ENCODE results near the gene UBE2QL1. TPM values are rescaled to one million over a fixed set of nuclear protein-coding genes. Genes with fewer than 3 reads are reported as not detected.

Gene UBE2QL1
- total RNA-seq, 2 experiments from 2014 or later = 0.33 to 0.45 TPM

DNA sequence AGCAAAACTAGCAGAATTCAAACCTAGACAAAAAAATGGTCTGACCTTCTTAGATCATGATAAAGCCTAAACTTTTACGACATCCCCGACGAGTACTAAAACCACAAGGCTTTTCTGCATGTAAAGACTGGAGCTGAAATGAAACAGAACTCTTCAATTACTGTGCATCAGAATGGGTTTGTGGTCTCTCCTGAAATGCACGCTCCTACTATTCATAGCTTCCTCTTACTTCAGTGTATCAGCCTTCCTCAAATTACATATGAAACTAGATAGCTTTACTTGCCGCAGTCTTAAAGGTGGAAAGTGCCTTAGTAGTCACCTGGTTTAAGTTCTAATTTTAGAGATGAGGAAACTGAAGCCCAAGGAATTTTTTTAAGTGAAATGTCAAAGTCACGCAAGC lies 45.7 kb upstream of the UBE2QL1 start:
- Mint-ChIP-seq H3K27me3 (peaks cover 30% of the 10 kb centered on the region), H3K36me3 (ENCODE audit: low read depth) (no peaks in the 10 kb centered on the region), H3K9me3 (no peaks in the 10 kb centered on the region), H3K27ac (no peak overlapping the region), H3K4me3 (no peak overlapping the region), H3K4me1 (ENCODE audit: low read depth) (no peaks in the 10 kb centered on the region)
- ChIA-PET CTCF (no interaction called here), POLR2A (interaction anchor here (0.6 kb wide), 1 partner anchor 42 kb away, joined by 3 read pairs; no protein-coding TSS in a partner anchor)
- ATAC-seq (ENCODE audit: poor library complexity) (no peak), DNase-seq (no peak)
- Histone ChIP-seq H3K27me3 (ENCODE audit: control insufficient read depth in 1 of 2, insufficient read depth in 2 of 2, low read length in 2 of 2) (peaks cover 0 to 9% of the 10 kb centered on the region in 2 experiments), H3K36me3 (ENCODE audit: insufficient read depth, low read length) (no peaks in the 10 kb centered on the region), H3K4me3 (ENCODE audit: low read length) (no peak overlapping the region), H3K4me1 (ENCODE audit: insufficient read depth, low read length) (no peaks in the 10 kb centered on the region), H3K27ac (ENCODE audit: low read depth in 1 of 2, low read length in 2 of 2) (no peak overlapping the region), H3K9me3 (ENCODE audit: control insufficient read depth in 1 of 2, insufficient read depth in 1 of 2, low read length in 2 of 2) (no peaks in the 10 kb centered on the region)
- TF ChIP-seq, protein P1, sequence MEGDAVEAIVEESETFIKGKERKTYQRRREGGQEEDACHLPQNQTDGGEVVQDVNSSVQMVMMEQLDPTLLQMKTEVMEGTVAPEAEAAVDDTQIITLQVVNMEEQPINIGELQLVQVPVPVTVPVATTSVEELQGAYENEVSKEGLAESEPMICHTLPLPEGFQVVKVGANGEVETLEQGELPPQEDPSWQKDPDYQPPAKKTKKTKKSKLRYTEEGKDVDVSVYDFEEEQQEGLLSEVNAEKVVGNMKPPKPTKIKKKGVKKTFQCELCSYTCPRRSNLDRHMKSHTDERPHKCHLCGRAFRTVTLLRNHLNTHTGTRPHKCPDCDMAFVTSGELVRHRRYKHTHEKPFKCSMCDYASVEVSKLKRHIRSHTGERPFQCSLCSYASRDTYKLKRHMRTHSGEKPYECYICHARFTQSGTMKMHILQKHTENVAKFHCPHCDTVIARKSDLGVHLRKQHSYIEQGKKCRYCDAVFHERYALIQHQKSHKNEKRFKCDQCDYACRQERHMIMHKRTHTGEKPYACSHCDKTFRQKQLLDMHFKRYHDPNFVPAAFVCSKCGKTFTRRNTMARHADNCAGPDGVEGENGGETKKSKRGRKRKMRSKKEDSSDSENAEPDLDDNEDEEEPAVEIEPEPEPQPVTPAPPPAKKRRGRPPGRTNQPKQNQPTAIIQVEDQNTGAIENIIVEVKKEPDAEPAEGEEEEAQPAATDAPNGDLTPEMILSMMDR (IDR thresholded peaks at IDR 0.05) = no peak
- intact Hi-C loops (cut with DNase I, micrococcal nuclease) = no loop called here

DNA sequence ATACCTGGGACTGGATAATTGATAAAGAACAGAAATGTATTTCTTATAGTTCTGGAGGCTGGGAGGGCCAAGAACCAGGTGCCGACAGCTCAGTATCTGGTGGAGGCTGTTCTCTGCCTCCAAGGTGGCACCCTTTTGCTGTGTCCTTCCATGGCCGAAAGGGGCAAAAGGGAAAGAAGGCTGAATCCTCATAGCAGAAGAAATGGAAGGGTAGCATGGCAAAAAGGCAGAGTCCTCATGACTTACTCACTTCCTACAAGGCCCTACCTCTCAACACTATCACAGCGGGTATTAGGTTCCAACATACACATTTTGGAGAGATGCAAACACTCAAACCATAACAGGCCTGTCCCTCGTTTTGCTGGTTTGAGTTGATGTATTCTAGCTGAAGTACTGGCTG lies 45.2 kb upstream of the UBE2QL1 start:
- CTCF ChIA-PET = no interaction called here

DNA sequence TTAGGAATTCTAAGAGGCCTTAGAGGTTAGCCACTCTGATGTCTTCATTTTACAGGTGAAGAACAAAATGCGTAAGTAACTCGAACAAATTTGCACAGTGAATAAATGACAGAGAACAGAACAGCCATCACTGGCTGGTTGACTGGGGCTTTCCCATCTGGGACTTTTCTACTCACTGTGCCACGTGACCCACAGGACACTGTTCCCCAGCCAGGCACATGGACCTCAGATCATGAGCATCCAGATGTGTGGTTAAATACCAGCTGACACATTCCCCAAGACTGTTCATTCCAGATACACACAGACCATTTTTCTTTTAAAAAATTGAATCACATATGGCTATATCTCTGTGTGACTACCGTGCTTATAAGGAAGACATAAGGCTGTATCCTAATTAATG lies 44.5 kb upstream of the UBE2QL1 start:
- DNase-seq = no peak
- H3K36me3 ChIP-seq (ENCODE audit: insufficient read depth, low read length) = no peaks in the 10 kb centered on the region
- TF ChIP-seq, protein P1 (IDR thresholded peaks at IDR 0.05) = no peak
- Mint-ChIP-seq H3K9me3 (no peaks in the 10 kb centered on the region), H3K36me3 (ENCODE audit: low read depth) (no peaks in the 10 kb centered on the region), H3K4me1 (ENCODE audit: low read depth) (no peaks in the 10 kb centered on the region), H3K27ac (no peak overlapping the region), H3K27me3 (peaks cover 37% of the 10 kb centered on the region), H3K4me3 (no peak overlapping the region)
- ChIA-PET POLR2A (no interaction called here), CTCF (no interaction called here)
- no peaks in the 10 kb centered on the region for H3K4me1 ChIP-seq (ENCODE audit: insufficient read depth, low read length)
- H3K27ac ChIP-seq (ENCODE audit: low read depth in 1 of 2, low read length in 2 of 2) = no peak overlapping the region
- ATAC-seq (ENCODE audit: poor library complexity) = no peak
- no peaks in the 10 kb centered on the region for H3K9me3 ChIP-seq (ENCODE audit: control insufficient read depth in 1 of 2, insufficient read depth in 1 of 2, low read length in 2 of 2)
- H3K27me3 ChIP-seq (ENCODE audit: control insufficient read depth in 1 of 2, insufficient read depth in 2 of 2, low read length in 2 of 2) = peaks cover 0 to 9% of the 10 kb centered on the region in 2 experiments
- intact Hi-C loops (cut with DNase I, micrococcal nuclease) = no loop called here
- no peak overlapping the region for H3K4me3 ChIP-seq (ENCODE audit: low read length)

More for the DNA sequence above, 45.2 kb upstream of the UBE2QL1 start:
- Histone ChIP-seq H3K9me3 (ENCODE audit: control insufficient read depth in 1 of 2, insufficient read depth in 1 of 2, low read length in 2 of 2) (no peaks in the 10 kb centered on the region), H3K36me3 (ENCODE audit: insufficient read depth, low read length) (no peaks in the 10 kb centered on the region), H3K4me1 (ENCODE audit: insufficient read depth, low read length) (no peaks in the 10 kb centered on the region), H3K27me3 (ENCODE audit: control insufficient read depth in 1 of 2, insufficient read depth in 2 of 2, low read length in 2 of 2) (peaks cover 0 to 9% of the 10 kb centered on the region in 2 experiments), H3K27ac (ENCODE audit: low read depth in 1 of 2, low read length in 2 of 2) (no peak overlapping the region), H3K4me3 (ENCODE audit: low read length) (no peak overlapping the region)
- intact Hi-C loops (cut with DNase I, micrococcal nuclease) = no loop called here
- DNase-seq (no peak), ATAC-seq (ENCODE audit: poor library complexity) (no peak)
- POLR2A ChIA-PET = no interaction called here
- Mint-ChIP-seq H3K4me1 (ENCODE audit: low read depth) (no peaks in the 10 kb centered on the region), H3K4me3 (no peak overlapping the region), H3K36me3 (ENCODE audit: low read depth) (no peaks in the 10 kb centered on the region), H3K27me3 (peaks cover 32% of the 10 kb centered on the region), H3K27ac (no peak overlapping the region), H3K9me3 (no peaks in the 10 kb centered on the region)
- TF ChIP-seq, protein P1 (IDR thresholded peaks at IDR 0.05) = no peak

Data from CD4-positive, alpha-beta T cell (primary cell).